ENCODE data around the gene ALOX5. TPM values are rescaled to one million over a fixed set of nuclear protein-coding genes. Genes with fewer than 3 reads are reported as not detected.

ALOX5 gene
- total and polyA plus RNA-seq, 10 of the 15 experiments (the other 5 are each of a cell fraction or from before 2014, with no cell fraction given), result 0.43 to 102 (median 34.2) TPM

GRCh38 chr10:45491061-45491460 lies 117.0 kb downstream of the ALOX5 start (continued):
- no peak for TF ChIP-seq CEBPZ (IDR thresholded peaks at IDR 0.05; ENCODE audit: low read depth, low read length)
- no peak for TF ChIP-seq JUND (IDR thresholded peaks at IDR 0.05; ENCODE audit: low read depth, low read length)
- TF ChIP-seq MTA3 (IDR thresholded peaks at IDR 0.05; ENCODE audit: borderline replicate concordance, low read length), result no peak
- TF ChIP-seq ZBTB4 (CRISPR knock-in tag; IDR thresholded peaks at IDR 0.05), result no peak
- TF ChIP-seq SMAD1 (IDR thresholded peaks at IDR 0.05; ENCODE audit: low read depth, partially characterized antibody), result no peak
- TF ChIP-seq NKRF (conservative IDR thresholded peaks at IDR 0.05), result no peak

Other genes starting within 250 kb of the ALOX5 start
- gene OR13A1, start 58.6 kb upstream of the ALOX5 start, total RNA-seq (2014; rRNA removed), result 0.56 and 0.76 TPM in 2 replicates
- 0.27 and 0.51 TPM in 2 replicates for gene OR13A1, start 58.6 kb upstream of the ALOX5 start, total RNA-seq (2014; rRNA removed; fragmentation: Illumina TruSeq; extraction: Trizol)
- 0.23 and 0.29 TPM in 2 replicates for gene OR13A1, start 58.6 kb upstream of the ALOX5 start, total RNA-seq (2021)
- gene OR13A1, start 58.6 kb upstream of the ALOX5 start, polyA plus RNA-seq (2011; rRNA removed), result not detected in 2 replicates
- 0.31 and 0.89 TPM in 2 replicates for gene OR13A1, start 58.6 kb upstream of the ALOX5 start, polyA plus RNA-seq (2014; fragmentation: Illumina TruSeq; extraction: Trizol)
- under 1 TPM; 0.26 to 0.40 TPM for gene OR13A1, start 58.6 kb upstream of the ALOX5 start, polyA plus RNA-seq (2014; fragmentation: Nextera tagmentation; extraction: Ambion mirVana)
- gene OR13A1, start 58.6 kb upstream of the ALOX5 start, polyA plus RNA-seq (2014; rRNA removed), result 0.41 and 0.44 TPM in 2 replicates
- gene OR13A1, start 58.6 kb upstream of the ALOX5 start, polyA plus RNA-seq (2016; fragmentation: Nextera tagmentation; extraction: Ambion mirVana), result under 1 TPM; 0.14 to 0.21 TPM